HepG2 (cell line): ENCODE data around the gene ZBTB22. TPM values are rescaled to one million over a fixed set of nuclear protein-coding genes. Genes with fewer than 3 reads are reported as not detected.

Experiments used
- CHD2 ChIP-seq: IDR thresholded peaks from 2 replicates; pipeline ENCODE4 v1.6.1; 2011; ENCODE audit warnings: low read depth, low read length, improper control_type of control experiment
- HNRNPK ChIP-seq: fragments of 200-400 bp; formaldehyde crosslinking; IDR thresholded peaks from 2 replicates; pipeline ENCODE4 v1.6.1; 2018; ENCODE audit warnings: low read length, low read depth, moderate library complexity, mild to moderate bottlenecking; ENCODE audit not compliant: poor library complexity, severe bottlenecking
- RBM22 ChIP-seq: fragments of 200-400 bp; formaldehyde crosslinking; optimal IDR thresholded peaks from 2 replicates; pipeline ENCODE3; 2017; ENCODE audit warnings: mild to moderate bottlenecking, low read length, moderate library complexity
- SATB2 ChIP-seq: sonication (generic); formaldehyde crosslinking; IDR thresholded peaks from 2 replicates; pipeline ENCODE4 v1.5.0; 2020; ENCODE audit warnings: missing genetic modification reagents
- TOPORS ChIP-seq: sonication (generic); formaldehyde crosslinking; IDR thresholded peaks from 2 replicates; pipeline ENCODE4 v1.8.0; 2023; ENCODE audit warnings: mild to moderate bottlenecking, missing genetic modification reagents
- U2AF1 ChIP-seq: fragments of 200-400 bp; formaldehyde crosslinking; optimal IDR thresholded peaks from 2 replicates; pipeline ENCODE3; 2017; ENCODE audit warnings: mild to moderate bottlenecking, low read depth, low read length
- ZBTB38 ChIP-seq: sonication (generic); formaldehyde crosslinking; IDR thresholded peaks from 2 replicates; pipeline ENCODE4 v1.5.1; 2020; ENCODE audit warnings: mild to moderate bottlenecking, missing genetic modification reagents
- ZNF160 ChIP-seq: sonication (generic); formaldehyde crosslinking; IDR thresholded peaks from 2 replicates; pipeline ENCODE4 v1.8.0; 2022; ENCODE audit warnings: mild to moderate bottlenecking, inconsistent platforms, missing genetic modification reagents
- ZNF619 ChIP-seq: sonication (generic); formaldehyde crosslinking; IDR thresholded peaks from 2 replicates; pipeline ENCODE4 v1.4.0; 2020; ENCODE audit warnings: mild to moderate bottlenecking, missing genetic modification reagents
- ZNF841 ChIP-seq: sonication (generic); formaldehyde crosslinking; IDR thresholded peaks from 2 replicates; pipeline ENCODE4 v1.8.1; 2023; ENCODE audit warnings: missing genetic modification reagents, borderline replicate concordance
- polyA plus RNA-seq, 8 experiments: library from polyadenylated mRNA; depleted of rRNA in 3 of 8; stranded (reverse) in 7 of 8; unstranded in 1 of 8; fragments of >200 nt; fragmentation: Illumina TruSeq in 4 of 8; extraction: Trizol in 4 of 8; gene quantifications; 2 replicates each; pipeline versions ENCODE4 v1.2.1 to v1.2.3, GENCODE V29; 2011 to 2016; ENCODE audit warnings: low read depth in 4 of 8, missing spikeins in 1 of 8, mixed read lengths in 1 of 8; ENCODE audit not compliant: insufficient read depth in 1 of 8
- total RNA-seq, 5 experiments: library from RNA; depleted of rRNA; stranded (reverse); fragments of >200 nt; fragmentation: Illumina TruSeq; extraction: Trizol; gene quantifications; 2 replicates each; pipeline ENCODE4 v1.2.3, GENCODE V29; 2016; ENCODE audit warnings: low read depth in 1 of 5
- TF ChIP-seq, protein P1 (sequence below): sonication (generic); formaldehyde crosslinking; IDR thresholded peaks from 2 replicates; pipeline ENCODE4 v1.4.0; 2020; ENCODE audit warnings: mild to moderate bottlenecking, missing genetic modification reagents
- TF ChIP-seq, protein P2 (sequence below): sonication (generic); formaldehyde crosslinking; IDR thresholded peaks from 2 replicates; pipeline ENCODE4 v1.8.0; 2023; ENCODE audit warnings: mild to moderate bottlenecking, missing genetic modification reagents
- TF ChIP-seq, protein P3 (sequence below): sonication (generic); formaldehyde crosslinking; IDR thresholded peaks from 2 replicates; pipeline ENCODE4 v1.4.0; 2020; ENCODE audit warnings: mild to moderate bottlenecking, missing genetic modification reagents
- TF ChIP-seq, protein P4 (sequence below): sonication (generic); formaldehyde crosslinking; IDR thresholded peaks from 2 replicates; pipeline ENCODE4 v1.5.1; 2020; ENCODE audit warnings: mild to moderate bottlenecking, missing genetic modification reagents, borderline replicate concordance
- TF ChIP-seq, protein P5 (sequence below): sonication (generic); formaldehyde crosslinking; IDR thresholded peaks from 2 replicates; pipeline ENCODE4 v1.8.1; 2022; ENCODE audit warnings: mild to moderate bottlenecking, missing genetic modification reagents

Gene ZBTB22
- total and polyA plus RNA-seq, 2 of the 13 experiments (the other 11 are each of a cell fraction or from before 2014, with no cell fraction given) = 8.0 to 10.6 TPM

DNA sequence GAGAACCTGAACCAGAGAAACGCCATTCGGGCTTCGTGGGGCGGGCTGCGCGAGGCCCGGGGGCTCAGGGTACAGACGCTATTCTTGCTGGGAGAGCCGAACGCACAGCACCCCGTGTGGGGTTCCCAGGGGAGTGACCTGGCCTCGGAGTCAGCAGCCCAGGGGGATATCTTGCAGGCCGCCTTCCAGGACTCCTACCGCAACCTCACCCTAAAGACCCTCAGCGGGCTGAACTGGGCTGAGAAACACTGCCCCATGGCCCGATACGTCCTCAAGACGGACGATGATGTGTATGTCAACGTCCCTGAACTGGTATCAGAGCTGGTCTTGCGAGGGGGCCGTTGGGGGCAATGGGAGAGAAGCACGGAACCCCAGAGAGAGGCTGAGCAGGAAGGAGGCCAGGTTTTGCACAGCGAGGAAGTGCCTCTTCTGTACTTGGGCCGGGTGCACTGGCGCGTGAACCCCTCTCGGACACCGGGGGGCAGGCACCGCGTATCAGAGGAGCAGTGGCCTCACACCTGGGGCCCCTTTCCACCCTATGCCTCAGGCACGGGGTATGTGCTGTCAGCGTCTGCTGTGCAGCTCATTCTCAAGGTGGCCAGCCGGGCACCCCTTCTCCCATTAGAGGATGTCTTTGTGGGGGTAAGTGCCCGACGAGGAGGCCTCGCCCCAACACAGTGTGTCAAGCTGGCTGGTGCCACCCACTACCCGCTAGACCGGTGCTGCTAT lies 39.7 kb downstream of the ZBTB22 start (continued):
- TF ChIP-seq, protein P1, sequence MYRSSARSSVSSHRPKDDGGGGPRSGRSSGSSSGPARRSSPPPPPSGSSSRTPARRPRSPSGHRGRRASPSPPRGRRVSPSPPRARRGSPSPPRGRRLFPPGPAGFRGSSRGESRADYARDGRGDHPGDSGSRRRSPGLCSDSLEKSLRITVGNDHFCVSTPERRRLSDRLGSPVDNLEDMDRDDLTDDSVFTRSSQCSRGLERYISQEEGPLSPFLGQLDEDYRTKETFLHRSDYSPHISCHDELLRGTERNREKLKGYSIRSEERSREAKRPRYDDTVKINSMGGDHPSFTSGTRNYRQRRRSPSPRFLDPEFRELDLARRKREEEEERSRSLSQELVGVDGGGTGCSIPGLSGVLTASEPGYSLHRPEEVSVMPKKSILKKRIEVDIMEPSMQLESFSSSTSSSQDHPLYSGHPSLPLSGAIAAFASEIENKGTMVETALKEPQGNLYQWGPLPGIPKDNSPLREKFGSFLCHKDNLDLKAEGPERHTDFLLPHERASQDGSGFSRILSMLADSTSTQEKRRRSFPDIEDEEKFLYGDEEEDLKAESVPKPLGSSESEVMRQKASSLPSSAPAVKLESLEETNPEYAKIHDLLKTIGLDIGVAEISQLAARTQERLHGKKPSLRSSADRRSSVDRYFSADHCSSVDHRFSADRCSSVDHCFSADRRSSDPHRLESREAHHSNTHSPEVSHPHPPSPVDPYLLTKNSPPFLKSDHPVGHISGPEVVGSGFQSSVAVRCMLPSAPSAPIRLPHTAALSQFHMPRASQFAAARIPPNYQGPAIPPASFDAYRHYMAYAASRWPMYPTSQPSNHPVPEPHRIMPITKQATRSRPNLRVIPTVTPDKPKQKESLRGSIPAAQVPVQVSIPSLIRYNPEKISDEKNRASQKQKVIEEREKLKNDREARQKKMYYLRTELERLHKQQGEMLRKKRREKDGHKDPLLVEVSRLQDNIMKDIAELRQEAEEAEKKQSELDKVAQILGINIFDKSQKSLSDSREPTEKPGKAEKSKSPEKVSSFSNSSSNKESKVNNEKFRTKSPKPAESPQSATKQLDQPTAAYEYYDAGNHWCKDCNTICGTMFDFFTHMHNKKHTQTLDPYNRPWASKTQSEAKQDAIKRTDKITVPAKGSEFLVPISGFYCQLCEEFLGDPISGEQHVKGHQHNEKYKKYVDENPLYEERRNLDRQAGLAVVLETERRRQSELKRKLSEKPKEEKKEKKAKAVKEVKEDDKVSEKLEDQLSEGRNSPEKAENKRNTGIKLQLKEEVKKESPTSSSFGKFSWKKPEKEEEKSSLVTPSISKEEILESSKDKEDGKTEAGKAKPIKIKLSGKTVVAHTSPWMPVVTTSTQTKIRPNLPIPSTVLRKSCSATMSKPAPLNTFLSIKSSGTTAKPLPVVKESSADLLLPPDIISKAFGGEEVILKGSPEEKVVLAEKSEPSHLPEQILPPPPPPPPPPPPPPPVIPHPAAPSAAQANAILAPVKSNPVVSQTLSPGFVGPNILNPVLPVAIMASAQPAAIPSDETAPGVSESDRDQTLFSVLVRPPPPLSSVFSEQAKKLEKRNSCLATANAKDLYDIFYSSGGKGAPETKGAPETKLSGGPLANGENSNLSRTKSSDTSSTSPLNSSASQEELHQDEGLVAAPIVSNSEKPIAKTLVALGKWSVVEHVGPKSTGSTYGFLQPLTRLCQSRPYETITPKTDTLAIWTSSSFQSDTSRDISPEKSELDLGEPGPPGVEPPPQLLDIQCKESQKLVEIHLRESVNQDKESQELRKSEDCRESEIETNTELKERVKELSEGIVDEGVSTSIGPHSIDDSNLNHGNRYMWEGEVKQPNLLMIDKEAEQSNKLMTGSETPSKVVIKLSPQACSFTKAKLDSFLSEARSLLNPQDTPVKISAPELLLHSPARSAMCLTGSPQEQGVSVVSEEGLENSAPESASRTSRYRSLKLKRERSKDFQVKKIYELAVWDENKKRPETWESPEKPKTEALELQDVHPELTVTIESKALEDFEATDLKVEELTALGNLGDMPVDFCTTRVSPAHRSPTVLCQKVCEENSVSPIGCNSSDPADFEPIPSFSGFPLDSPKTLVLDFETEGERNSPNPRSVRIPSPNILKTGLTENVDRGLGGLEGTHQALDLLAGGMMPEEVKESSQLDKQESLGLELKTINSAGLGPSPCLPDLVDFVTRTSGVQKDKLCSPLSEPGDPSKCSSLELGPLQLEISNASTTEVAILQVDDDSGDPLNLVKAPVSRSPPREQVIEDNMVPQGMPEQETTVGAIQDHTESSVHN (CRISPR knock-in tag) = no peak
- TF ChIP-seq, protein P2, sequence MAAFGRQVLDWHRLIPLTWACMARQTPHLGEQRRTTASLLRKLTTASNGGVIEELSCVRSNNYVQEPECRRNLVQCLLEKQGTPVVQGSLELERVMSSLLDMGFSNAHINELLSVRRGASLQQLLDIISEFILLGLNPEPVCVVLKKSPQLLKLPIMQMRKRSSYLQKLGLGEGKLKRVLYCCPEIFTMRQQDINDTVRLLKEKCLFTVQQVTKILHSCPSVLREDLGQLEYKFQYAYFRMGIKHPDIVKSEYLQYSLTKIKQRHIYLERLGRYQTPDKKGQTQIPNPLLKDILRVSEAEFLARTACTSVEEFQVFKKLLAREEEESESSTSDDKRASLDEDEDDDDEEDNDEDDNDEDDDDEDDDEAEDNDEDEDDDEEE (CRISPR knock-in tag) = no peak
- TF ChIP-seq ZBTB38 (no peak), CHD2 (0 out of 2 replicates have a peak, but pooled peaks have one; percentile 10), ZNF841 (CRISPR knock-in tag) (no peak), RBM22 (peak; percentile 95), TOPORS (CRISPR knock-in tag) (0 out of 2 replicates have a peak, but pooled peaks have one; percentile 67), HNRNPK (no peak), SATB2 (CRISPR knock-in tag) (no peak), U2AF1 (no peak), ZNF160 (CRISPR knock-in tag) (no peak), ZNF619 (CRISPR knock-in tag) (no peak)
- TF ChIP-seq, protein P3, sequence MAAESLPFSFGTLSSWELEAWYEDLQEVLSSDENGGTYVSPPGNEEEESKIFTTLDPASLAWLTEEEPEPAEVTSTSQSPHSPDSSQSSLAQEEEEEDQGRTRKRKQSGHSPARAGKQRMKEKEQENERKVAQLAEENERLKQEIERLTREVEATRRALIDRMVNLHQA = no peak
- TF ChIP-seq, protein P4, sequence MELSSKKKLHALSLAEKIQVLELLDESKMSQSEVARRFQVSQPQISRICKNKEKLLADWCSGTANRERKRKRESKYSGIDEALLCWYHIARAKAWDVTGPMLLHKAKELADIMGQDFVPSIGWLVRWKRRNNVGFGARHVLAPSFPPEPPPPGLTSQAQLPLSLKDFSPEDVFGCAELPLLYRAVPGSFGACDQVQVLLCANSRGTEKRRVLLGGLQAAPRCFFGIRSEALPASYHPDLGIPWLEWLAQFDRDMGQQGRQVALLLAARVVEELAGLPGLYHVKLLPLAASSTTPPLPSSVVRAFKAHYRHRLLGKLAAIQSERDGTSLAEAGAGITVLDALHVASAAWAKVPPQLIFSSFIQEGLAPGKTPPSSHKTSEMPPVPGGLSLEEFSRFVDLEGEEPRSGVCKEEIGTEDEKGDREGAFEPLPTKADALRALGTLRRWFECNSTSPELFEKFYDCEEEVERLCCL (CRISPR knock-in tag) = no peak
- TF ChIP-seq, protein P5, sequence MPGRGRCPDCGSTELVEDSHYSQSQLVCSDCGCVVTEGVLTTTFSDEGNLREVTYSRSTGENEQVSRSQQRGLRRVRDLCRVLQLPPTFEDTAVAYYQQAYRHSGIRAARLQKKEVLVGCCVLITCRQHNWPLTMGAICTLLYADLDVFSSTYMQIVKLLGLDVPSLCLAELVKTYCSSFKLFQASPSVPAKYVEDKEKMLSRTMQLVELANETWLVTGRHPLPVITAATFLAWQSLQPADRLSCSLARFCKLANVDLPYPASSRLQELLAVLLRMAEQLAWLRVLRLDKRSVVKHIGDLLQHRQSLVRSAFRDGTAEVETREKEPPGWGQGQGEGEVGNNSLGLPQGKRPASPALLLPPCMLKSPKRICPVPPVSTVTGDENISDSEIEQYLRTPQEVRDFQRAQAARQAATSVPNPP (CRISPR knock-in tag) = no peak
